Stomach (tissue), 9 donors: Measurements from ENCODE around the gene TNK2. TPM values are rescaled to one million over a fixed set of nuclear protein-coding genes. Genes with fewer than 3 reads are reported as not detected.

Source experiments
- DNase-seq, 2 donors: peaks; one replicate each; pipeline versions ENCODE4 v3.0.0 to v3.0.0-alpha.2; 2013 to 2019
- H3K27ac ChIP-seq, 5 donors: fragments of 200-600 bp in 4 of 5; sonication (generic) in 4 of 5; one replicate each; pipeline ENCODE4 v1.5.1; 2013 to 2019; ENCODE audit warnings: mild to moderate bottlenecking in 1 of 5, moderate library complexity in 1 of 5
- H3K27me3 ChIP-seq, 3 donors: fragments of 200-600 bp; sonication (generic); one replicate each; pipeline ENCODE4 v1.5.1; 2017 to 2019; ENCODE audit warnings: mixed run types in 1 of 3
- H3K36me3 ChIP-seq, 4 donors: fragments of 200-600 bp; sonication (generic); 1 replicate in 3 of 4; 2 replicates in 1 of 4; pipeline ENCODE4 v1.5.1; 2016 to 2019
- H3K4me1 ChIP-seq, 4 donors: fragments of 200-600 bp; sonication (generic); one replicate each; pipeline ENCODE4 v1.5.1; 2016 to 2019
- H3K4me3 ChIP-seq, 4 donors: fragments of 200-600 bp; sonication (generic) in 3 of 4; one replicate each; pipeline ENCODE4 v1.5.1; 2016 to 2019; ENCODE audit warnings: mild to moderate bottlenecking in 1 of 4
- H3K9me3 ChIP-seq, 4 donors: fragments of 200-600 bp; sonication (generic); one replicate each; pipeline ENCODE4 v1.5.1; 2016 to 2019
- EP300 ChIP-seq: sonication (generic); formaldehyde crosslinking; IDR thresholded peaks from one replicate; pipeline ENCODE4 v1.6.1; 2017; ENCODE audit warnings: antibody characterized with exemption
- POLR2A ChIP-seq, 4 donors: fragments of 450-650 bp; IDR thresholded peaks; one replicate each; pipeline ENCODE4 v1.6.1; 2016; ENCODE audit warnings: antibody characterized with exemption in 4 of 4, control low read depth in 2 of 4, mild to moderate bottlenecking in 1 of 4, moderate library complexity in 1 of 4
- POLR2AphosphoS5 ChIP-seq, 3 donors: sonication (generic); formaldehyde crosslinking; IDR thresholded peaks; one replicate each; pipeline ENCODE4 v1.6.1; 2016; ENCODE audit warnings: antibody characterized with exemption in 3 of 3
- WGBS, 5 donors: extraction: QIAGEN DNeasy Blood & Tissue Kit in 3 of 5; methylation state at CpG; one replicate each; pipeline versions ENCODE4 v1.1.5 to v1.1.7; 2013 to 2018; 5-methylcytosine and 5-hydroxymethylcytosine counted together
- intact Hi-C: fragments of 100-400 bp; cut with DNase I; formaldehyde crosslinking; loops from one replicate; pipeline ENCODE4 v1.15.1; 2023; ENCODE audit warnings: low total_unique reads
- polyA plus RNA-seq, 3 donors: library from polyadenylated mRNA; stranded (reverse); fragments of 200-250 nt; gene quantifications; one replicate each; pipeline ENCODE4 v1.2.3, GENCODE V29; 2013
- total RNA-seq, 5 donors: library from RNA; depleted of rRNA; stranded (reverse); fragments of >200 nt; gene quantifications; one replicate each; pipeline versions ENCODE4 v1.1.0 to v1.2.3, GENCODE V29; 2014 to 2016
- TF ChIP-seq, protein P1 (sequence below), 7 experiments: fragments of 450-650 bp in 4 of 7; fragments of 200-600 bp in 3 of 7; sonication (generic) in 3 of 7; IDR thresholded peaks; one replicate each; pipeline ENCODE4 v1.5.1; 2016 to 2019; ENCODE audit warnings: antibody characterized with exemption in 7 of 7, control low read depth in 2 of 7, mild to moderate bottlenecking in 1 of 7
- donor health status: healthy with polysubstance abuse.
- donor health status: Bipolar disorder and iron deficiency.
- donor health status: healthy.

Gene TNK2
- total and polyA plus RNA-seq, 8 donors, result 6.1 to 431 (median 38.6) TPM

GRCh38 chr3:195893516-195893915, 14.8 kb downstream of the TNK2 start:
- TF ChIP-seq POLR2A (IDR thresholded peaks at IDR 0.05) (no peak), EP300 (no peak)
- H3K36me3 ChIP-seq, result peaks cover 0 to 1% (median 0%) of the 10 kb centered on the region in 4 donors
- peak in 1 of 2 donors; percentile 63 for DNase-seq

GRCh38 chr3:195893044-195893395, 15.3 kb downstream of the TNK2 start:
- H3K27ac ChIP-seq, result peak overlapping the region; percentile 8 to 90 (median 51)
- 0 to 33% (median 17%) methylated on average over 2 to 9 of the region's 9 CpGs for WGBS, 5 donors
- peaks cover 0 to 6% (median 2%) of the 10 kb centered on the region in 4 donors for H3K36me3 ChIP-seq
- DNase-seq, result peak in 1 of 2 donors; percentile 72
- intact Hi-C loops, result no loop called here
- H3K4me3 ChIP-seq, result peak overlapping the region; percentile 32 to 37 (median 34)
- TF ChIP-seq, protein P1, sequence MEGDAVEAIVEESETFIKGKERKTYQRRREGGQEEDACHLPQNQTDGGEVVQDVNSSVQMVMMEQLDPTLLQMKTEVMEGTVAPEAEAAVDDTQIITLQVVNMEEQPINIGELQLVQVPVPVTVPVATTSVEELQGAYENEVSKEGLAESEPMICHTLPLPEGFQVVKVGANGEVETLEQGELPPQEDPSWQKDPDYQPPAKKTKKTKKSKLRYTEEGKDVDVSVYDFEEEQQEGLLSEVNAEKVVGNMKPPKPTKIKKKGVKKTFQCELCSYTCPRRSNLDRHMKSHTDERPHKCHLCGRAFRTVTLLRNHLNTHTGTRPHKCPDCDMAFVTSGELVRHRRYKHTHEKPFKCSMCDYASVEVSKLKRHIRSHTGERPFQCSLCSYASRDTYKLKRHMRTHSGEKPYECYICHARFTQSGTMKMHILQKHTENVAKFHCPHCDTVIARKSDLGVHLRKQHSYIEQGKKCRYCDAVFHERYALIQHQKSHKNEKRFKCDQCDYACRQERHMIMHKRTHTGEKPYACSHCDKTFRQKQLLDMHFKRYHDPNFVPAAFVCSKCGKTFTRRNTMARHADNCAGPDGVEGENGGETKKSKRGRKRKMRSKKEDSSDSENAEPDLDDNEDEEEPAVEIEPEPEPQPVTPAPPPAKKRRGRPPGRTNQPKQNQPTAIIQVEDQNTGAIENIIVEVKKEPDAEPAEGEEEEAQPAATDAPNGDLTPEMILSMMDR (IDR thresholded peaks at IDR 0.05), result no peak
- no peak for TF ChIP-seq POLR2AphosphoS5 (IDR thresholded peaks at IDR 0.05)
- no peak for TF ChIP-seq EP300
- no peak for TF ChIP-seq POLR2A (IDR thresholded peaks at IDR 0.05)
- H3K4me1 ChIP-seq, result peaks cover 51 to 81% (median 69%) of the 10 kb centered on the region in 4 donors
- no peaks in the 10 kb centered on the region for H3K9me3 ChIP-seq
- H3K27me3 ChIP-seq, result no peaks in the 10 kb centered on the region

More at GRCh38 chr3:195893516-195893915, 14.8 kb downstream of the TNK2 start:
- no peak overlapping the region for H3K4me3 ChIP-seq
- no peaks in the 10 kb centered on the region for H3K27me3 ChIP-seq
- peak overlapping the region in 3 of 5 donors; percentile 51 to 90 (median 87) for H3K27ac ChIP-seq
- WGBS, 5 donors, result 45 to 75% (median 68%) methylated on average over 4 of the region's 4 CpGs
- no peaks in the 10 kb centered on the region for H3K9me3 ChIP-seq
- H3K4me1 ChIP-seq, result peaks cover 51 to 84% (median 71%) of the 10 kb centered on the region in 4 donors
- intact Hi-C loops, result no loop called here

DNA sequence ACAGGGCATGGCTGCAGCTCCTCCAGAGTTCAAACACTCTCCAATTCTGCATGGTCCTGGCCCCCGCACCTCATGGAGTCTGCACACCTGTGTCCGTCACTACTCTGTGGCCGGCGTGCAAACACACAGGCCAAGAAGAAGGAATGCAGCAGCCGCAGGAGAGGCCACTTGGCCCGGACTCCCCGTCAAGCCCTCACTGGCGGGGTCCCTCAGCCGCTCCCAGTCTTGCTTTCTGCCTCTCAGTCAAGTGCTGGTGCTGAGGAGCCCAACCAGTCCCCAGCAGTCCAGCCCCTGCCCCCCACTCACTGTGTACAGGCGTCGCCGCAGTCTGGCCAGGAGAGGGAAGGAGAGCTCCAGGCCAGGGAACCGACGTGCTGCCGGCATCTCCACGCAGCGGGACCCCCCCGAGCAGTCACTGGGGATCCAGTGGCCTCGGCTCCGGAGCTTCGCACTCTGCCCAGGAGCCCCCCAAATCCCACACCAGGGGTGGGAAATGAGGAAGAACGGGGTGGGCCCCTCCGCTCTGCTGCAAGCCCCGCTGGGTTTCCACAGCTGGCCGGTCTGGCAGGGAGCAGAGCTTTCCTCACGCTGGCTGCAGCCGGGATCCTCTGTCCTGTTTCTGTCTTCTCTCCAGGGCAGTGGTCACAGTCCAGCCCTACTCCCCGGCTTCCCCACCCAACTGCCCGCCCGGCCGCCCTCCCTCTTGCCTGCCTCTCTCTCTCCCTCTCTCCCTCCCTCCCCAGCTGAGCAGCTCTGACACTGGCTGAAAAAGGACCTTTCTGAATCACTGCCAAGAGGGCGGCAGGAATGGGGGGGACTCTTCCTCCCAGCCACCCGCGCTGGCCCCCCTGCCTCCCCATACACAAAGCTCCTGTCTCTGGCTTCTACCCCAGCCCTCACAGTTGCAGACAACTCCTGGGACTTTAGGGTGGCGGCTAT, 16.0 kb downstream of the TNK2 start:
- intact Hi-C loops, result no loop called here
- DNase-seq, result peak in 1 of 2 donors; percentile 92
- Histone ChIP-seq H3K9me3 (no peaks in the 10 kb centered on the region), H3K27ac (peak overlapping the region; percentile 8 to 90 (median 51)), H3K4me3 (peak overlapping the region; percentile 32 to 37 (median 34)), H3K4me1 (peaks cover 50 to 76% (median 66%) of the 10 kb centered on the region in 4 donors), H3K27me3 (no peaks in the 10 kb centered on the region), H3K36me3 (peaks cover 0 to 11% (median 5%) of the 10 kb centered on the region in 4 donors)
- TF ChIP-seq, protein P1 (IDR thresholded peaks at IDR 0.05), result no peak
- no peak for TF ChIP-seq POLR2A (IDR thresholded peaks at IDR 0.05)
- TF ChIP-seq EP300, result no peak
- no peak for TF ChIP-seq POLR2AphosphoS5 (IDR thresholded peaks at IDR 0.05)
- WGBS, 5 donors, result 20 to 43% (median 32%) methylated on average over 30 to 35 of the region's 35 CpGs

DNA sequence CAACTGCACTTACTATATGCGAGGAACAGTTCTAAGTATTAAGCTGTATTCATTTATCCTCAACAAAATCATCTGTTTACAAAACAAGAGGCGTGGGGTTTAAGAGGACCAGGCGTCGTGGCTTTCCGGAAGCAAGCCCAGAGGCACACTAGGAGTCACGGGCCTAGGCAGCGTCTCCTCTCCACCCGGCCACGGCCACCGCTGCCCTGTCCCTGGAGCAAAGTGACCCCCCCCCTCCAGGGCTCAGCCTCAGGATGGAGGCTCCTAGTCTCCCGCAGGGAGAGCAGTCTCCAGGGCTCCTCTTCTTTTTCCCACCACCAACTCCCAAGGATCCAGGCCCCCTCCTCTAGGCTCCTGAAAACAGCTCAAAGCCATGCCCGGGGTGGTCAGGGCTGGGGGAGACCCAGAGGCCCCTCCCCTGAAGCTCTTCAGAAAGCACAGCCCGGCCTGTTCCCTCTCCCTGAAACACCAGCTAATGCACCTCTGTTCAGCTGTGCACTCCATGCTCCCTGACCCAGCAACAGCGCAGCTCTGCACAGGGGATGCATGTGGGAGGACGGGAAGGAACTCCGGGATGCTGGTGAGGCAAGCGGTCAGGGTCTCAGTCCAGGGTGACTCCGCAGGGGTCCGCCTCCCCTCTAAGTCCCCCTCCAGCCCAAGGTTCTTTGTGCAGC, 16.8 kb downstream of the TNK2 start:
- Histone ChIP-seq H3K9me3 (no peaks in the 10 kb centered on the region), H3K4me3 (peak overlapping the region; percentile 32 to 37 (median 34)), H3K4me1 (peaks cover 43 to 68% (median 59%) of the 10 kb centered on the region in 4 donors), H3K27me3 (no peaks in the 10 kb centered on the region), H3K27ac (peak overlapping the region in 1 of 5 donors; percentile 87), H3K36me3 (peaks cover 0 to 15% (median 6%) of the 10 kb centered on the region in 4 donors)
- intact Hi-C loops, result no loop called here
- DNase-seq, result no peak
- 64 to 83% (median 70%) methylated on average over 16 to 19 of the region's 19 CpGs for WGBS, 5 donors
- no peak for TF ChIP-seq POLR2AphosphoS5 (IDR thresholded peaks at IDR 0.05)

- no peak overlapping the region for H3K4me3 ChIP-seq
- H3K36me3 ChIP-seq, result peaks cover 0 to 16% (median 7%) of the 10 kb centered on the region in 4 donors
- no peaks in the 10 kb centered on the region for H3K9me3 ChIP-seq
- peak overlapping the region in 2 of 5 donors; percentile 1 to 4 for H3K27ac ChIP-seq
- H3K4me1 ChIP-seq, result peaks cover 39 to 70% (median 53%) of the 10 kb centered on the region in 4 donors
- no peaks in the 10 kb centered on the region for H3K27me3 ChIP-seq
- 50 to 61% (median 51%) methylated on average over 8 of the region's 8 CpGs for WGBS, 5 donors
- intact Hi-C loops, result no loop called here
- TF ChIP-seq EP300, result no peak
- no peak for TF ChIP-seq POLR2AphosphoS5 (IDR thresholded peaks at IDR 0.05)
- no peak for TF ChIP-seq POLR2A (IDR thresholded peaks at IDR 0.05)
- TF ChIP-seq, protein P1 (IDR thresholded peaks at IDR 0.05), result no peak
- DNase-seq, result no peak
Measured at GRCh38 chr3:195889870-195890295, 18.5 kb downstream of the TNK2 start.
